HepG2 (cell line): ENCODE measurements around the gene S100A13. TPM values are rescaled to one million over a fixed set of nuclear protein-coding genes. Genes with fewer than 3 reads are reported as not detected.

Experiments used
- ATAC-seq: fragments of 200-7000 bp; cut with Tn5 transposase; 3 replicates; pipeline ENCODE4 v1.9.1; 2020; ENCODE audit warnings: mild to moderate bottlenecking, moderate library complexity
- BruUV-seq: library from RNA; stranded (reverse); fragments of 400-500 nt; replicated peaks from 2 replicates; lab custom pipeline; 2021; lab: Mats Ljungman, UMichigan
- CTCF ChIA-PET: fragments of 300-600 bp; formaldehyde crosslinking; extraction: SDS; loops from one replicate; lab custom pipeline; 2021; ENCODE audit warnings: low total read pairs, inconsistent platforms, low intra/inter-chr PET ratio; lab: Yijun Ruan, JAX
- POLR2A ChIA-PET: fragments of 350-600 bp; sonication (Branson Sonifier 250); formaldehyde crosslinking; loops from one replicate; lab custom pipeline; 2020; ENCODE audit warnings: antibody characterized with exemption, inconsistent platforms; lab: Yijun Ruan, JAX
- DNase-seq: peaks from one replicate; pipeline ENCODE4 v3.0.0-alpha.2; 2015; ENCODE audit warnings: low spot score
- FAIRE-seq: peaks from 3 replicates; lab custom pipeline; 2011; peaks lifted over from hg19 to GRCh38; lab: Jason Lieb, UNC
- H2AFZ ChIP-seq: one replicate; pipeline ENCODE4 v1.6.1; 2011; ENCODE audit warnings: low read length, inconsistent platforms
- H3K27ac ChIP-seq: fragments of 300-600 bp; 3 replicates; pipeline ENCODE4 v1.8.0; 2011; ENCODE audit warnings: mixed run types, mild to moderate bottlenecking, mixed read lengths, low read length, inconsistent platforms; ENCODE audit not compliant: insufficient read depth; ENCODE audit errors: extremely low read length
- H3K27me3 ChIP-seq, 2 experiments: fragments of 200-600 bp in 1 of 2; 2 replicates in 1 of 2; 3 replicates in 1 of 2; pipeline versions ENCODE4 v1.6.0 to v1.8.0; 2011; ENCODE audit warnings: low read length in 2 of 2, mild to moderate bottlenecking in 2 of 2, moderate library complexity in 2 of 2, inconsistent platforms in 1 of 2; ENCODE audit not compliant: insufficient read depth in 2 of 2, control insufficient read depth in 1 of 2
- H3K36me3 ChIP-seq, 2 experiments: fragments of 200-600 bp in 1 of 2; replicated peaks in 1 of 2; 2 replicates in 1 of 2; 3 replicates in 1 of 2; pipeline versions ENCODE4 v1.5.1 to v1.8.0; 2011; ENCODE audit warnings: low read length in 2 of 2, inconsistent platforms in 1 of 2; ENCODE audit not compliant: insufficient read depth in 2 of 2, control insufficient read depth in 1 of 2
- H3K4me1 ChIP-seq: 2 replicates; pipeline ENCODE4 v1.5.1; 2012; ENCODE audit warnings: low read length, inconsistent platforms; ENCODE audit not compliant: insufficient read depth
- H3K4me2 ChIP-seq: 2 replicates; pipeline ENCODE4 v1.6.0; 2011; ENCODE audit warnings: low read depth, low read length, inconsistent platforms
- H3K4me3 ChIP-seq, 3 experiments: fragments of 200-600 bp in 1 of 3; sonication (generic), shearing (Covaris generic) in 1 of 3; replicated peaks in 1 of 3; 2 replicates each; pipeline ENCODE4 v1.5.1; 2011 to 2016; ENCODE audit warnings: low read length in 3 of 3, inconsistent platforms in 2 of 3, low read depth in 2 of 3, mild to moderate bottlenecking in 2 of 3, control low read depth in 1 of 3, mixed read lengths in 1 of 3; ENCODE audit not compliant: insufficient read depth in 1 of 3
- H3K79me2 ChIP-seq: one replicate; pipeline ENCODE4 v1.6.1; 2011; ENCODE audit warnings: low read length, inconsistent platforms; ENCODE audit not compliant: insufficient read depth
- H3K9ac ChIP-seq: 2 replicates; pipeline ENCODE4 v1.6.0; 2011; ENCODE audit warnings: mild to moderate bottlenecking, low read depth, low read length, inconsistent platforms; ENCODE audit not compliant: insufficient read depth
- H3K9me3 ChIP-seq: 2 replicates; pipeline ENCODE4 v1.5.1; 2012; ENCODE audit warnings: mild to moderate bottlenecking, low read length
- H4K20me1 ChIP-seq: 2 replicates; pipeline ENCODE4 v1.6.0; 2011; ENCODE audit warnings: inconsistent platforms, mild to moderate bottlenecking, low read length, moderate library complexity; ENCODE audit not compliant: insufficient read depth
- FOXJ3 ChIP-seq: sonication (generic); formaldehyde crosslinking; IDR thresholded peaks from 2 replicates; pipeline ENCODE4 v1.4.0; 2020; ENCODE audit warnings: missing genetic modification reagents, mild to moderate bottlenecking, borderline replicate concordance
- HDAC2 ChIP-seq: sonication (generic); formaldehyde crosslinking; IDR thresholded peaks from 2 replicates; pipeline ENCODE4 v1.4.0; 2020; ENCODE audit warnings: missing genetic modification reagents
- HNF1B ChIP-seq: sonication (generic); formaldehyde crosslinking; IDR thresholded peaks from 2 replicates; pipeline ENCODE4 v1.5.1; 2020; ENCODE audit warnings: mild to moderate bottlenecking, moderate library complexity, missing genetic modification reagents
- HNF4A ChIP-seq: sonication (generic); formaldehyde crosslinking; IDR thresholded peaks from 2 replicates; pipeline ENCODE4 v1.4.0; 2020; ENCODE audit warnings: missing genetic modification reagents
- JUND ChIP-seq: sonication (generic); formaldehyde crosslinking; IDR thresholded peaks from 2 replicates; pipeline ENCODE4 v1.8.0; 2022; ENCODE audit warnings: mild to moderate bottlenecking, missing genetic modification reagents
- KLF15 ChIP-seq: sonication (generic); formaldehyde crosslinking; IDR thresholded peaks from 2 replicates; pipeline ENCODE4 v1.8.1; 2023; ENCODE audit warnings: borderline replicate concordance, mild to moderate bottlenecking, inconsistent platforms, missing genetic modification reagents, mixed read lengths
- LCORL ChIP-seq, 2 experiments: fragments of 450-650 bp in 1 of 2; sonication (generic) in 1 of 2; formaldehyde crosslinking in 1 of 2; IDR thresholded peaks; 2 replicates each; pipeline versions ENCODE4 v1.5.0 to v1.6.1; 2017 to 2020; ENCODE audit warnings: antibody characterized with exemption in 1 of 2, missing genetic modification reagents in 1 of 2
- NCOA1 ChIP-seq: sonication (generic); formaldehyde crosslinking; IDR thresholded peaks from 2 replicates; pipeline ENCODE4 v1.9.0; 2021; ENCODE audit warnings: missing genetic modification reagents
- REL ChIP-seq: sonication (generic); formaldehyde crosslinking; conservative IDR thresholded peaks from 2 replicates; pipeline ENCODE4 v1.8.0; 2022; ENCODE audit warnings: mild to moderate bottlenecking, missing genetic modification reagents, moderate library complexity
- TRAFD1 ChIP-seq: sonication (generic); formaldehyde crosslinking; IDR thresholded peaks from 2 replicates; pipeline ENCODE4 v1.5.1; 2020; ENCODE audit warnings: missing genetic modification reagents, mild to moderate bottlenecking, borderline replicate concordance
- XRCC5 ChIP-seq: fragments of 200-400 bp; formaldehyde crosslinking; optimal IDR thresholded peaks from 2 replicates; pipeline ENCODE3; 2017; ENCODE audit warnings: mild to moderate bottlenecking, low read length
- ZBTB33 ChIP-seq: sonication (generic); formaldehyde crosslinking; IDR thresholded peaks from 2 replicates; pipeline ENCODE4 v1.4.0; 2020; ENCODE audit warnings: missing genetic modification reagents
- ZNF281 ChIP-seq: sonication (generic); formaldehyde crosslinking; IDR thresholded peaks from 2 replicates; pipeline ENCODE4 v1.4.0; 2020; ENCODE audit warnings: missing genetic modification reagents, borderline replicate concordance
- ZNF432 ChIP-seq: sonication (generic); formaldehyde crosslinking; IDR thresholded peaks from 2 replicates; pipeline ENCODE4 v1.5.0; 2020; ENCODE audit warnings: missing genetic modification reagents, mild to moderate bottlenecking, borderline replicate concordance
- ZNF615 ChIP-seq: sonication (generic); formaldehyde crosslinking; IDR thresholded peaks from 2 replicates; pipeline ENCODE4 v1.5.0; 2020; ENCODE audit warnings: mild to moderate bottlenecking, missing genetic modification reagents, borderline replicate concordance
- WGBS: methylation state at CpG from one replicate; pipeline ENCODE4 v1.1.6; 2017; ENCODE audit warnings: low lambda C conversion rate; 5-methylcytosine and 5-hydroxymethylcytosine counted together
- in situ Hi-C: cut with HindIII; loops from 2 replicates; pipeline ENCODE4 v1.10.0; 2017; ENCODE audit warnings: low pct_unique_long_range_greater_than_20kb; ENCODE audit not compliant: extremely low pct_ligation_motif_present
- intact Hi-C: fragments of 100-400 bp; cut with micrococcal nuclease; formaldehyde crosslinking; loops from one replicate; pipeline ENCODE4 v1.10.0; 2022; ENCODE audit not compliant: unreplicated experiment
- polyA plus RNA-seq, 8 experiments: library from polyadenylated mRNA; depleted of rRNA in 3 of 8; stranded (reverse) in 7 of 8; unstranded in 1 of 8; fragments of >200 nt; fragmentation: Illumina TruSeq in 4 of 8; extraction: Trizol in 4 of 8; gene quantifications; 2 replicates each; pipeline versions ENCODE4 v1.2.1 to v1.2.3, GENCODE V29; 2011 to 2016; ENCODE audit warnings: low read depth in 4 of 8, missing spikeins in 1 of 8, mixed read lengths in 1 of 8; ENCODE audit not compliant: insufficient read depth in 1 of 8
- total RNA-seq, 5 experiments: library from RNA; depleted of rRNA; stranded (reverse); fragments of >200 nt; fragmentation: Illumina TruSeq; extraction: Trizol; gene quantifications; 2 replicates each; pipeline ENCODE4 v1.2.3, GENCODE V29; 2016; ENCODE audit warnings: low read depth in 1 of 5

Gene S100A13
- total and polyA plus RNA-seq, 2 of the 13 experiments (the other 11 are each of a cell fraction or from before 2014, with no cell fraction given) = 89.5 to 172 TPM

- no peak for ATAC-seq
- intact Hi-C loops (loop anchor here (5.0 kb wide), 1 partner anchor 39 kb away; the partner anchor contains the start of gene ILF2), in situ Hi-C loops (no loop called here)
- TF ChIP-seq JUND (CRISPR knock-in tag) = no peak
- TF ChIP-seq NCOA1 = 0 out of 2 replicates have a peak, but pooled peaks have one; percentile 1
- TF ChIP-seq KLF15 (CRISPR knock-in tag) = no peak
- no peak for TF ChIP-seq XRCC5
- no peak for TF ChIP-seq HNF4A
- no peak for TF ChIP-seq LCORL (IDR thresholded peaks at IDR 0.05)
- no peak for TF ChIP-seq LCORL (CRISPR knock-in tag; IDR thresholded peaks at IDR 0.05)
- peak; percentile 11; the same call in 1 of the 2 replicates for TF ChIP-seq ZNF615 (CRISPR knock-in tag)
- no peak for TF ChIP-seq HNF1B
- no peak for TF ChIP-seq ZNF432 (CRISPR knock-in tag)
- no peak for TF ChIP-seq TRAFD1
- TF ChIP-seq HDAC2 (CRISPR knock-in tag) = no peak
- 0 out of 2 replicates have a peak, but pooled peaks have one; percentile 45 for TF ChIP-seq ZBTB33
- TF ChIP-seq FOXJ3 = no peak
- no peak for TF ChIP-seq ZNF281
- TF ChIP-seq REL (CRISPR knock-in tag) = no peak
Observed at GRCh38 chr1:153633161-153633753, 6.0 kb upstream of the S100A13 start.

More at GRCh38 chr1:153633161-153633753, 6.0 kb upstream of the S100A13 start:
- no peak overlapping the region for H3K9ac ChIP-seq
- BruUV-seq = no TSS peak
- CTCF ChIA-PET = no interaction called here
- peaks cover 13% of the 10 kb centered on the region for H4K20me1 ChIP-seq
- peak overlapping the region; percentile 100 for H3K27ac ChIP-seq
- no peak overlapping the region for H2AFZ ChIP-seq
- peak overlapping the region; percentile 33 for H3K4me2 ChIP-seq
- H3K4me1 ChIP-seq = peaks cover 69% of the 10 kb centered on the region
- WGBS = 91% methylated on average over 18 of the region's 18 CpGs
- H3K27me3 ChIP-seq = no peaks in the 10 kb centered on the region
- POLR2A ChIA-PET = interaction anchor here (0.5 to 2.7 kb wide), 32 partner anchors 10 to 345 kb away, joined by 3 to 63 read pairs (median 5); partner anchors contain the start of genes ILF2, INTS3, S100A14 and S100A16
- DNase-seq (no peak), FAIRE-seq (no peak)
- H3K9me3 ChIP-seq = no peaks in the 10 kb centered on the region
- H3K4me3 ChIP-seq = no peak overlapping the region; a peak in 1 of 6 replicates
- H3K36me3 ChIP-seq = peaks cover 7 to 24% of the 10 kb centered on the region in 2 experiments; a peak in 4 of 5 replicates
- H3K79me2 ChIP-seq = peaks cover 53% of the 10 kb centered on the region
